ENCODE data around the gene NTM.
A peak's percentile ranks its signal among the peaks of the same experiment; 100 is the strongest.

NTM gene

DNA sequence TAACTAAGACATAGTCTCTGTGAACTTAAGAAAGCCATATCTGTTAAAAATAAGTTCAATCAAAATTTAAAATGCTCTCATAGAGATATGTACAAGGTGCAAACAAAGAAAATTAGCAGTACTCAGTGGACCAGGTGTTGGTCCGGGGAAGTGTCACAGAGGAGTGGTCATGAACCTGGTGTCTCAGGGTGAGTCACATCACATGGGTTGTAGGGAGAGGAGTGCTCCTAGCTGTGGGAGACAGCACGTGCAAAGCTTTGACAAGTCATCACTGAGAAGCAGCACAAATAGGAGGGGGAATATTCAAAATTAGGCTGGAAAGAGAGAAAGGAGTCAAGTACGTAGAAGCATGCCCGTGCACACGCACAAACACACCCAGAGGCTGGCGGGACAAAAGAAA lies 438.1 kb downstream of the NTM start:
- DNase-seq: no peak

DNA sequence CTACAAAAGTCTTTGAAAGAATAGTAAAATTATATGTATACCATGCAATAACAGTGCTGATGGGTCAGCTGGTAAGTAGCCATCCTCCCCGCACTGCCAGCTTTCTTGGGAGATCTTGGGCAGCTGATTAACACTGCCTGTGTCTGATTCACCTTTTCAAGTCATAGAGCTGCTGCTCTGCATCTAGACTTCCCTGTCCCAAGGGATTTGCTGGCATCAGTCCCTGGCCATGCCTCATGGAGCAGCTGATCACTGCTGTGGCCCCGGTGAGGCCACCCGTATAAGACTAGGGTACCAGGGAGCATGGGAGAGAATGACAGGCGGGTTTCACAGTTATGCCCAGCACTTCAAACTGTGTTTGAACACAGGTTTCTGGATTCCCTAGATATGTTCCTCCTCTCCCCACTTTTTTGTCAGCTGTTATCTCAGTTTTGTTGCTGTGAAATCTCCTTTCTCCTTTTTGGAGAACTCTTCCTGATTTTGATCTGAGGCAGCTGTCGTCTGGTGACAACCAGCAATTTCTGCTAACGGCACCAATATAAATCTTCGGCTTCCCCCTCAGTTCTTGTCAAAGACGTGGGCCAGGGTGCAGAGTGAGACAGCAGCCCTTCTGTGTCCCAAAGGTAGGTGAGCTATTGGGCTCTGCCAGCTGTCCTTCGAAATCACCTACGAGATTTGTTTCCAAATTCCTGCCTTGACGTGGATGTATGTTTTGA lies 438.9 kb downstream of the NTM start:
- DNase-seq: peak; percentile 80

DNA sequence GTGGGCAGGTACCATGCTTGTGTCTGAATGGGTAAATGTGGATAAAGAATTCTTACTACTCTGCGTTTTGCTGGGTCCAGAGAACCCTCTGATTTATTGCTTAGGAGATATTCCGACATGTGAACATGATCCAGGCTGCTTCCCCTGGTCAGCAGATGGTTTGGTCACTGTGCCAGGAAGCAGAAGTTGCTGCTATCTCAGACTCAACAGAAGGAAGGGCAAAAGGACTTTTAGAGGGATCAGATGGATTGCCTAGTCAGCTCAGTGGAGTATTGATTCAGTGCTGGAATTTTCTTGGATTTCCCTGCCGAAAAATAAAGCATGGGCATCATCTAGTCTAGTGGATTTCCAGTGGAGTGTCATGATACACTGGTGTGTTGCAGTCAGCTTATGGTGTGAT lies 440.1 kb downstream of the NTM start:
- peak; percentile 51 for DNase-seq

DNA sequence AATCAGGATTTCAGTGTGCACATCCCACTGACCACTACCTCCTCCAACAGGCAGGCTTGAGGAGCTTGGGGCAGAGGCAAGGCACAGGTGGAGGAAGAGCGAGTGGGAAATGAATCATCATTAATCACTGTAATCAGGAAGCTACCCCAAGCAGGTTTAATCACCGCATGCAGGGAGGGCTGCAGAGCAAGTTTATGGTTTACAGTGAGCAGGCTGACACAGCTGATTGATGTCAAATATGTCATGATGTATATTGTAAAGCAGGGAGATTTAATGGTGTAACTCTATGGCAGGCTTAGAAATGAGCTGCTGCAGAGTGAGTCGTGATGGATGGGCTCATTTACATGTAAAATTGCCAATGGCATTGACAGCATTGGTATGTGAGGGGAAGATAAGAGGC lies 441.0 kb downstream of the NTM start:
- DNase-seq: peak; percentile 94

DNA sequence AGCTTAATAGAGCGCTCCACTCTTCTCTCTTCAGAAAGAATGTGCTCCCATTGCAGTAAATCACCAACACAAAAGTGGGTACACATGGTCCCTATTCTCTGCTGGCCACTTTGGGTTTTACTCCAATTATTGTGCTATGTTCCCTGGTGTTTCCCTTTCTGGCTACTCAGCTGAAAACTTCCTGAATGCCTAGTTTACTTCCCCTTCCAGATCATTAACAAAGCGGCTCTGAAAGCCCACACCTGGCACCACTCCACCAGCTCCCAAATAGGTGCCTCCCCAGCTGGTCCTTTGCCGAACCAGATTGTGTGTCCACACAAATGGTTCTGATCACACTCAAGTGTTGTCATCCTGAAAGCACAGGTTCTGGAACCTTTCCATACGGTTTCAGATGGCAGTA lies 443.7 kb downstream of the NTM start:
- peak; percentile 74 for DNase-seq

DNA sequence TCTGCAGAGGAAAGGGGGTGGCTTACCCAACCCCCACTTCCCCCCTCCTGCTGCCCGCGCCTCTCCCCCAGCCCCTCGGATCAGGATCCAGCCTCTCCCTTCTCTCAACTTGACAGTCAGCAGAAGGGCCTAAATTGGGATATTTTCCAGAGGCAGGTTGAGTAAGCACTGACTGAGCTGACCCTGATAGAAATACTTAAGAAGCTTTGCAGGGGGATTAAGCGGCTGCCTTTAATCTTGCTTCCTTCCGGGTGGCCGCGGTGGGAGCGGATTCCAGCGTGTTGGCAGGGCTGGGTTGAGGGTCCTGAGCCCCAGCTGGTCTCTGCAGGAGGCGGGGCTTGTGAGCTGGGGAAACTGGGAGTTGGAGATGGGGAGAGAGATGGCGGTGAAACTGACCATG lies 445.2 kb downstream of the NTM start:
- DNase-seq: no peak

DNA sequence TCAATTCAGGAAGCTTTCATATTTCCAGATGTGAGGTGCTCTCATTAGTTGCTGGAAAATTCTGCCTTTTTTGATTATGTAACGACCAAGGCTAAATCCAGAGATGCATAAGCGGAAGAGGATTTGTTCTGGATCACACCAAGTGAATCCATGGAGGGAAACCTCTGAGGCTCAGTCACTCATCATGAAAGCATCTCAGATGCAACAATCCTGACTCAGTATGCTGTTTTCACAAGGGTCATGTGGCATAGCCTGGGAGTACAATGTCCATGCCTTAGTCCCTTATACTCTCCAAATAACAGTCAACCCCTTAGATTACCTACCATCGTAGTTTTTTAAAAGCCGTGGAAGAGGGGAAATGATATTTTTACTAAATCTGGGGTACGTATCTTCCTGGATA lies 445.6 kb downstream of the NTM start:
- no peak for DNase-seq

DNA sequence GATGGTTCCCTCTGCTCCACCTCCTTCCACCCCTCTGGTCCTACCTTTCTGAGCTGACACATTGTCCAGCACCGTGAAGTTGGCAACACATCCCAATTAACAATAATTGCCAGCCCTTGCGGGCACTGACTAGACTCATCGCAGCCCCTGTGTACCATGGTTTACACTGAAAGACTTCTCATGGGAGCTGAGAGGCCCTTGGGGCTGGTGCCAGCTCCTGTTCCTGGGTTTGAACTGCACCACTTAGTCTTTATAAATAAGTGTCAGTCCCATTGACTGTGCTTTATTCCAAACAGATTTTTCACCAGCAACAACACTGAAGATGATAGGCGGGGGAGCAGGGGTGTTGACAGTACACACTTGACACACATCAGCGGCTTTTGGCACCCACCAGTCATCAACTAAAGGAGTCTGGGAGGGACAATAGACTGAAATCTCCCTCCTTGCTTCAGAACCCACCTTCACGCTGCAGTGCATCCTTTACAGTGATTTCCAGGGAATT lies 447.3 kb downstream of the NTM start:
- DNase-seq: peak; percentile 81

DNA sequence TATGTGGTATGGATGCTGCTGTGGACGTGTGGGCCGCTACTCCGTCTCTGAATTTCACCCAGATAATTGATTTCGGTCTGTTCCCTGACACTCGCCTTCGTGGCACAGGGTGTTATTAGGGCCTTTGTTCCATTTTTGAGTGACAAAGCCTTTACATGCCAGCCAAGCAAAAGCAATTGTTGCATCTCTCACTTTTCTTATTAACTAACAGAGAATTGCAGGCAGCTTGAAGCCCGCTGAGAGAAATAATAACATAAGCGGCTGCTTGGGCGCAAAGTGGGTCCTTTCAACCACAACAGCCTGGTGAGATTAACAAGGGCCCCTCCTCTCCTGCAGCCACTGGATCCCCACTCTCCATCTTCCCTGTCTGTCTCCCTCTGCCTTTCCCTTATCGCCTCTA lies 449.4 kb downstream of the NTM start:
- peak; percentile 28 for DNase-seq

DNA sequence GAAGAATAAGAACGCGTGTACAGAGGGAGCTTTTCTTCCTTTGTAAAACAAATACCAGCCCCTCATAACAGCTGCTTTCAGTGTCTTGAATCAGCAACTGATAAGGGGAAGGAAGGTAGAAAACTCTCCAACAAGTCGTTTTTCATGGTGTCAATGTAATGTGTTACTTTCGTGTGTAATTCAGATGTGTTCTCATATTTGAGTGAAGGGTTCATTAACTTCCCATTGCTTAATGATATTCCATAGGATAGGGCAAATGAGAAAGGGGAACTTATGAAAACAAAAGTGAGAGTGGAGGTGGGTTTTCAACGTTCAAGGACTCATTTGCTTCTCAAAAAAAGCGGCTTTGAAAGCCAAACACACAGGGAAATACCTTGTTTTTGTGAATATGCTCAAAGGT lies 452.1 kb downstream of the NTM start:
- peak; percentile 23 for DNase-seq

DNA sequence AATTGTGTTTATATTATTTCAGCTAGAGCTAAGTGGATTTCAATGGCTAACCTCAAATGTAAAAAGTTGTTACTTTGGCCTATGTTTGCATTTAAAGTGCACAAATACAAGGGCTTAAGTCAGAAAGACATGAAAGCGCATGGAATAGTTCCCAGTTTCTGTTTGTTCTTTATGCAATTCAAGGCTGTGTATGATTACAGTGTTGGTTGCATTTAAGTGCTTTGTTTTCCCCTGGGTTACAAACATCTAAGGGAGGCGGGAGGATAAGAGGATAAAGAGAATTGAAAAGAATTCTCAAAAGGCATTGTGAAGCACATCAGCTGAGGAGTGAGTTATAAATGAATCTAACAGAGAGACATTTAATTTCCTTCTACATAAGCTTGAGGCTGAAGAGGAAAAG lies 453.4 kb downstream of the NTM start:
- DNase-seq: peak; percentile 94

DNA sequence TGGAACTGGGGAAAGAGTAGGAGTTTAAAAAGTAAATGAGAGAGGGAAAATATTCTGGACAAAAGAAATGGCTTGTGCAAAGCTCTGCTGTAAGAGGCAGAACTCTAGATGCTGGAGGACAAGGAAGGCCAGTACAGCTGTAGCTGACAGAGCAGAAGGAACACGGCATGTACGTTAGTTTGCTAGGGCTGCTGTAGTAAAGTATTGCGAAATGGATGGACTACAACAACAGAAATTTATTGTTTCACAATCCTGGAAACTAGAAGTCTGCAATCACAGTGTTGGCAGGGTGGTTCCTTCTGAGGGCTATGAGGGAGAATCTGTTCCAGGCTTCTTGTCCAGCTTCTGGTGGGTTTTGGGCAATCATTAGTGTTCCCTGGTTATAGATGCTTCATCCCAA lies 454.4 kb downstream of the NTM start:
- DNase-seq: no peak

DNA sequence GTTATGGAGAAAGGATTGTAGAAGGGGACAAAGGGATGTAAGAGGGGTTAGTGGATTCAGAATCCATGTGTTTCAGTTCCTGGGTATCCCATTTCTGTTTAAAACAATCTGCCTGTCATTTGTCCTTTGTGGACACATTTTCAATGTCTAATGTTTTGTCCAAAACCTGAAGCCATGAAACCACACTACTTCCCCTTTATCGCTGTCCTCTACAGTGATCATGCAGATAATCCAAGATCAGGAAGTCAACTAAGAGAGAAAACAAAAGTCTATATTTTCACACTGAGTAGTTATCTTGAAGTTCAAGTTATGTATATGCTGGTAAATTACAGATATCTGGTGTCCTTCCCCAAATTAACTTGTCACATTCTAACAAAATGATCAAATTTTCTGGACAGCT lies 457.0 kb downstream of the NTM start:
- no peak for DNase-seq

DNA sequence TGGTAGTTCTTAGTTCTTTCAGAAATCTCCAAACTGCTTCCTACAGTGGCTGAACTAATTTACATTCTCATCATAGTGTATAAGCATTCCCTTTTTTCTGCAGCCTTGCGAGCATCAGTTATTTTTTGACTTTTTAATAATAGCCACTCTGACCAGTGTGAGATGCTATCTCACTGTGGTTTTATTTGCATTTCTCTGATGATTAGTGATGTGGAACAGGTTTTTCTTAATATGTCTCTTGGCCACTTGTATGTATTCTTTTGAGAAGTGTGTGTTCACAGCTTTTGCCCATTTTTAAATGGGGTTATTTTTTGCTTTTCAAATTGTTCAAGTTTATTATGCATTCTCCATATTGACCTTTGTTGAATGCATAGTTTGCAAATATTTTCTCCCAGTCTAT lies 459.3 kb downstream of the NTM start:
- DNase-seq: no peak

DNA sequence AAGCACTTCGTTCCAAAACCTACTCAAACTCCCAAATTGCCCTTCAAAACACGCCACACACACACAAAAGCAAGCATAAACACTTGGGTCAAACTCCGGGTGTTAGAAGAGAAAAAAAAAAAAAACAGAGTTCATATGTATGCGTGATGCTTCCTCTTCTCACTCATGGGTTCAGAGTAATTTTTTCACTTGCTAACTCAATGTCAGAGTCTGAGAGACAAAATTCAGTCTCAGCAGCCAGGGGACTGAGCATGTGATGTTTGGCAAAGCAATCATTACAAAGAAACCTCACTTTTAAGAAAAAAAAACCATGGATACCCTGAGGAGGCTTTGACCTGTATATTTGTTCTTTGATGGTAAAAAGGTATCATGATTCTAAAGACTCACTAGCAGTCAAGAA lies 461.7 kb downstream of the NTM start:
- no peak for DNase-seq

DNA sequence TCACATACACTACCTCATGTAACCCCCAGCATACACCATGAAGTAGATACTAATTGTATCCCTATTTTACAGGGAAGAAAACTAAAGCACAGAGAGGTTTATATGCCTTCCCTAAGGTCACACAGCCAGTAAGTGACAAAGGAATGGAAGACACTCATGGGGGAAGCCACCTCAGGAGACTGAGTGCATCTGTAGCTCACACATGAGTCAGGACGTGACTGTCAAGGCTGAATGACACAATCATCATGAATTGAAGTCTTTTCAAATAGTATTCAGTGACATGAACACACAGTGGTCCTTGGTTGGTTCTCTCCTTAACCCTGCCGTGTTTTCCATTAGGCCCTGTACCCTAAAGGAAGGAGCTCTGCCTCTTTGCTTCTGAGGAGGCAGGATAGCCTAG lies 463.0 kb downstream of the NTM start:
- no peak for DNase-seq

DNA sequence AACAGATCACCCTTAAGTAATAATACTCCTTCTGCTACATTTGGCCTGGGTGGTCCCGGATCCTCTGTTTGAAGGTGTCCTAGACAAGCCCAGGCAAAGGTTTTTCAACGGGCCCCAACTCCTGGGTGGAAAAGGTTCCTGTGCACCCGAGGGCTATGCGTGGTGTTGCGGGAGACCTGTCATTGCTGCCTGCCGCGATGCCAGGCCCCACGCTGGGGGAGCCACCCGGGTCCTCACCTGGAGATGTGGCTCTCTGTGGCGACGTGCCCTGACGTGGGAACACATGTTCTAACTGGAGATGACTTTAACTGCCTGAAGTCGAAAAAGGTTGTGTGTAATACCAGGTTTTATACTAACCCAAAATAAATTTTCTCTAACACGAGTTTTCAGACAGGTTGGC lies 467.1 kb downstream of the NTM start:
- no peak for DNase-seq

DNA sequence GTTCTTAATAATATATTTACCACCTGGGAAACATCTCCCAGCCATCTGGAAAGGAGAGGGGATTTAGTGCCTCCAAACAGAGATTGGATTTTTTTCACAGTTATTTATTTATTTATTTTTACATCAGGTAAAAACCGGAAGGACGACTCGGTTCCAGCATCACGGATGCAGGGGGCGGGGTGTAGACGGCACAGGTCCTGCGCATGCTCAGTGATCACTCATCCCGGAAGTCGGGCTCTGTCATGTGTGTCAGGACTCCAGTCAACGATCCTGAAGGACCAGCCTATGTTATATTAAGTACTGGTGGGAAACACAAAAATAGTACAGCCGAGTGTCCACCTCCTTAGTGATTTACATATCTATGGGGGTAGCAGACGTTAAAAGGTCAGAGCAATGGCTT lies 467.6 kb downstream of the NTM start:
- DNase-seq: no peak

DNA sequence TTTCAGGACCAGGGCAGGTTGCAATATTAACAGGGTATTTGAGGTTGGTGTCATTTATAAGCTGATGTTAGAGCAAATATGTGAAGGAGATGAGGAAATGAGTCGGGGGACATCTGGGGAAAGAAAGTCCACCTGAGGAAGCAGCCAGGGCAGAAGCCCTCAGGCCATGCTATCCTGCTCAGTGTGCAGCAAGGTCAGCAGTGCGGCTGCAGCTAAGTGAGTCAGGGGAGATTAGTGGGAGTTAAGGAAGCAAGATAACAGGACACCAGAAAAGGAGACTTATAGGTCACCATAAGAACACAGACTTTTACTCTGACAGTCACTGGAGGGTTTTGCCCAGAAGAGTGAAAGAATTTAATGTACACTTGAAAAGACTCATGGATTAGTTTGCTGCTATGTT lies 468.9 kb downstream of the NTM start:
- no peak for DNase-seq

DNA sequence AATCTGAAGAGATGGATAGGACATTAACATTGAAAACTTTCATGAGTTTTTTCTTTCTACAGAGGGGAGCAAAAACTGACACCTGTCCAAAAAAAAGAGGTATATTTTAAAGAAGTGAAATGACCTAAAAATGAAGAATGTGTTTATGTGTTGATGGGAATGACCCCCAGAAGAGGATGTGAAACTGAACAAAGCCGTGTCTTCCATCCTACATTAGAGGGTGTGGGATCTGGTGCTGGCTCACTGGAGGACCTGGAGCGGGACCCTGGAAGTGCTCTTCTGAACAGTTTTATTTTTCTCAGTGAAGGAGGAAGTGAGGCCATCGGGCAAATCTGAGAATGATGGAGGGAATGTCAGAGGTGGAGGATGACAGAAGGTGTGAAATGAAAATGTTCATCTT lies 470.1 kb downstream of the NTM start:
- no peak for DNase-seq

DNA sequence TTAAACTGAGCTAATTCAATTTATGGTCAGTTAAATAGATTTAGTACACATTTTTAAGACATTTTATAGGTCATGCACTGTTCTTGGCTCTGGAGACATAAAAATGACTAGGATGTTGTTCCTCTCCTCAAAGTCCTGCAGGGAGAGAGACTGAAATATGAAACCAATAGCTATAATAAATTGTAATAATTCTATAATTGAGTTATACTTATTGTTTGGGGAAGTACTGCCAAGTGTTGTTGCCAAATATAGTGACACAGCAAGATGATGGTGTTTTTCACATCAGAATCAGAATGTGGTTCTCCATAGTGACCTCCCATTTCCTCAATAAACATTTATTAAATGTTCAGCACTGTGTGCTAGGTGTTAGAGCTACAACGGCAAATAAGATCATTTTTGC lies 470.6 kb downstream of the NTM start:
- no peak for DNase-seq

DNA sequence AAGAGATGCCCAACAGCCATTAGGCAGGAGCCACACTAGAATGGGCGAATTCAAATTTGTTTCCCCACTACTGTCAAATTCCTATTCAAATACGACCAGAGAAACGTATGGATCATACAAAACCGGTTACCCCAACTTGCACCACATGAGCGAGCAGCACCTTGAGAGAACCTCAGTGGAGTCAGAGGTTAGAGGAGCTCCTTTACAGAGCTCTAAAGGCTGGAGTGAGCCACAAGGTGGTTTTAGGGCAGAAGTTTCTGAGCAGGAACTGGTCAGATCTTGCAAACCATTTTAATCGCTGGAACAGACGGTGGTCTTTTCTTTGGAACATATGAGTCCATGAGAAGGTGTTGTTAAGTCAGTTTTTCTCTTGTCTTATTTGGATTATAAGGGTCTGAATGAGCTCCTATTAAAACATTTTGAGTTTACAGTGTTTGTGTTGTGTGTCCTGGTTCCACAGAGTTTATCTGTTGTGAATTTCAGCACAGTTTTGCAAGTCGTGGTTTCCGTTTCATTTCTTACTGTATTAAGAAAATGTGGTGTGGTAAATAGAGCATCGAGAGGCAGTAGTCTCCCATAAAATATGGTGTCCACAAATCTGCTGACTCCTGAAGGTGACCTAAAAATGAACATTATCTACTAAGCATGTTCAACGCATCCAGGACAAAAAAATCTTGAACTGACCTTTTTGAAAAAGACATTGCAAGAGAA lies 471.7 kb downstream of the NTM start:
- DNase-seq: no peak

DNA sequence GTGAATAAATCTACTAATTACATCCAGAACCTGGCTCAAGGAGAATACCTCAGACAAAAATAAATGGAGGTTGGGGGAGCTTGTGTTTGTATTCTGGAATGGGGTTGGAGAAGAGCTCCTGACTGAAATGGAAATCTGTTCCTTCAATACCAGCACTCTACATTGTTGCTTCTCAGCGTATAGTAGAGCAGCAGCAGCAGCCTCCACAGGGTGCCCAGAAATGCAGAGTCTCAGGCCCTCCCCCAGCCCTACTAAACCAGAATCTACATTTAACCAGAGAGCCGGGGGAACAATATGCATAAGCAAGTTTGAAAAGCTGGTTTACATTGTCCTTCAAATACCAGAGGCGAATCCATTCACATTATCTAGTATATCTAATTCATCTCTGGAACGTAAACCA lies 474.8 kb downstream of the NTM start:
- peak; percentile 26 for DNase-seq

DNA sequence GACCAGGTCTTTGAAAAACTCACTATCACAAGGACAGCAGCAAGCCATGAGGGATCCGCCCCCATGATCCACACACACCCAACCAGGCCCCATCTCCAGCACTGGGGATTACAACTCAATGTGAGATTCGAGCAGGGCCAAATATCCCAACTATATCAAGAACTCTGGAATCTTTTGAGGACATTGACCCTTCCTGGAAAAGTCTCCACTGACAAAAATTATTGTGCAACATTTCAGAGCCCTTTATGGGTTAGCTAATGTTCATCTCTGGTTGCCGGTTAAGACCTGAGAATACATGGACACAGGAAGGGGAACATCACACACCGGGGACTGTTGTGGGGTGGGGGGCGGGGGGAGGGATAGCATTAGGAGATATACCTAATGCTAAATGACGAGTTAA lies 479.1 kb downstream of the NTM start:
- no peak for DNase-seq

DNA sequence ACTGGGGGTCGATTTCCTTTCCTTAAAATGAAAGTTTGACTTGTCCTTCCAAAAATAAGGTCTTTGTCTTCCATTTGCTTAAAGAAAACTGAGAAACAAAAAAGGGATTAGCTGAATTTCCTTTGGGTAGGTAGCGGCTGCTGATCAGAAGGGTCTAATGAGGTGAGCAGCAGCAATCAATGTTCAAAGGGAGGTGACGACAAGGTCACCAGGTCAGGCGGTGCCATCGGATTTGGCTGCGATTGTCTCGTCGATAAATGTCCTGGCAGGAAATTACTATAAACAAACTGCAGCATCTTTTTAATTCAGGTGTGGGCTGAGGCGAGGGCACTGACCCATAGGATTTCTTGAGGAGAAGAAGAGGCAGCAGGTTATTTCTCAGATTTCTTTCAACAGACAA lies 480.1 kb downstream of the NTM start:
- no peak for DNase-seq
